Activated CD8-positive, alpha-beta memory T cell treated with anti-CD3 and anti-CD28 coated beads for 24 hours (primary cell): ENCODE results near the gene TMEM179.

Experiments used
- DNase-seq: peaks from one replicate; pipeline ENCODE4 v3.0.0-alpha.2; 2020

The TMEM179 gene

GRCh38 chr14:104598039-104598909 lies 6.3 kb downstream of the TMEM179 start:
- DNase-seq: no peak

GRCh38 chr14:104597576-104597975 lies 7.0 kb downstream of the TMEM179 start:
- DNase-seq: no peak

GRCh38 chr14:104596927-104597351 lies 7.6 kb downstream of the TMEM179 start:
- DNase-seq: no peak

GRCh38 chr14:104596451-104596918 lies 8.1 kb downstream of the TMEM179 start:
- no peak for DNase-seq

GRCh38 chr14:104595911-104596450 lies 8.6 kb downstream of the TMEM179 start:
- no peak for DNase-seq

- no peak for DNase-seq
Measured at GRCh38 chr14:104595116-104595675, 9.4 kb downstream of the TMEM179 start.

GRCh38 chr14:104594310-104595046 lies 10.1 kb downstream of the TMEM179 start:
- DNase-seq: no peak

- no peak for DNase-seq
Measured at GRCh38 chr14:104593710-104594136, 10.8 kb downstream of the TMEM179 start.

GRCh38 chr14:104593241-104593701 lies 11.3 kb downstream of the TMEM179 start:
- DNase-seq: no peak

- DNase-seq: no peak
Measured at GRCh38 chr14:104592785-104593184, 11.8 kb downstream of the TMEM179 start.

- DNase-seq: no peak
Measured at GRCh38 chr14:104592292-104592672, 12.3 kb downstream of the TMEM179 start.

GRCh38 chr14:104591506-104592291 lies 12.9 kb downstream of the TMEM179 start:
- no peak for DNase-seq

GRCh38 chr14:104591031-104591430 lies 13.5 kb downstream of the TMEM179 start:
- DNase-seq: no peak

GRCh38 chr14:104590240-104590965 lies 14.2 kb downstream of the TMEM179 start:
- DNase-seq: no peak

GRCh38 chr14:104589338-104590195 lies 15.0 kb downstream of the TMEM179 start:
- no peak for DNase-seq

- no peak for DNase-seq
Measured at GRCh38 chr14:104588066-104588857, 16.3 kb downstream of the TMEM179 start.

- DNase-seq: no peak
Measured at GRCh38 chr14:104587641-104588040, 16.9 kb downstream of the TMEM179 start.

- no peak for DNase-seq
Measured at GRCh38 chr14:104586832-104587620, 17.5 kb downstream of the TMEM179 start.
